ENCODE results near the gene CD163. TPM values are rescaled to one million over a fixed set of nuclear protein-coding genes. Genes with fewer than 3 reads are reported as not detected.
"Not testable (repeated sequence)": the region's sequence is repeated elsewhere in the genome, so short reads cannot be mapped to it uniquely, and the experiment has no call there.

CD163 gene
- total RNA-seq, 1 experiment from 2014 or later, result 0.14 TPM

DNA sequence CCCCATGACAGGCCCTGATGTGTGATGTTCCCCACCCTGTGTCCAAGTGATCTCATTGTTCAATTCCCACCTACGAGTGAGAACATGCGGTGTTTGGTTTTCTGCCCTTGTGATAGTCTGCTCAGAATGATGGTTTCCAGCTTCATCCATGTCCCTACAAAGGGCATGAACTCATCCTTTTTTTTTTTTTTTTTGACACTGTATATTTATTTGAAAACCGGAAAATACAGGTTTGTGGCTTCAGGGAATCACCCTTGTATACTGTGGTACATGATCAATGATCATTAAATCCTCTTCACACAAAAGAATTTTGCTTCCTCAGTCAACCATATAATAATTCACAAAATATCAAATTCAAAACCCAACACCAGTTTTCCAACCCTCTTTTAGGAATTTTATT is 66.1 kb downstream of the CD163 start:
- H3K27me3 ChIP-seq (ENCODE audit: control insufficient read depth, insufficient read depth, low read length); H3K4me3 ChIP-seq (ENCODE audit: insufficient read depth, low read depth, low read length); DNase-seq; H3K36me3 ChIP-seq (replicated peaks; ENCODE audit: control insufficient read depth, insufficient read depth, low read length): not testable (repeated sequence)

GRCh38 chr12:7434670-7435069 is 68.9 kb downstream of the CD163 start:
- H3K4me3 ChIP-seq (ENCODE audit: insufficient read depth, low read depth, low read length), result no peak overlapping the region
- DNase-seq, result no peak
- H3K27me3 ChIP-seq (ENCODE audit: control insufficient read depth, insufficient read depth, low read length), result peaks cover 2% of the 10 kb centered on the region
- H3K36me3 ChIP-seq (replicated peaks; ENCODE audit: control insufficient read depth, insufficient read depth, low read length), result no peaks in the 10 kb centered on the region

- no peaks in the 10 kb centered on the region for H3K27me3 ChIP-seq (ENCODE audit: control insufficient read depth, insufficient read depth, low read length)
- no peak for DNase-seq
- no peak overlapping the region for H3K4me3 ChIP-seq (ENCODE audit: insufficient read depth, low read depth, low read length)
- H3K36me3 ChIP-seq (replicated peaks; ENCODE audit: control insufficient read depth, insufficient read depth, low read length), result no peaks in the 10 kb centered on the region
These were observed 70.2 kb downstream of the CD163 start for GRCh38 chr12:7433276-7433822.

DNA sequence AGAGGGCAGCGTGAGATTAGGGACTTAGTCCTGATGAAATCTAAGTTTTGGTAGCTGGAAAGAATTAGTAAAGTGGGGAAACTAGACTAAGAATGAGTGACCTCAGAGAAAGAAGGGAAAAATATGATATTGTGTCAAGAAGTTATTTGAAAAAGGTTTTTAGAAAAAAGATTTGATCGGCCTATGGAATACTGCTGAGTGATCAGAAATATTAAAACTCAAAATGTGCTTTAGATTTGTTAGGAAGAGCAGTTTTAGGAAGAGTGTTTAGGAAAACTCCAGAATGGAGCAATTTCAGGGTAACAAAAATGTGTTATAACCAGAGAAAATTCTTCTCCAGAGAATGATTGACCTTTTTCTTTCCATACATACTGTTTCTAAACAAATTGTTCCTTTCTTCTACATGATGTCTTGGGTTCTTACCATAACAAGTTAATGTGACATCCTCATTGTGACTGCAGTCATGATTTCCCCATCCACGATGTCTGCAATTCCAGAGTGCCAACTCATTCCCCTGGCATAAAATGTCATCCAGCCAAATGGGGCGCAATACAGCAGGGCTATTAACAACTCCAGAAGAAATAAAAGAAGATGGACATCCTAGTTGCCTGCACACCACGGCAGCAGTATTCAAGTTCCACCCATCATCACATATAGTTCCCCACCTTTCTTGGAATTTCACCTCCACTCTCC is 71.4 kb downstream of the CD163 start:
- H3K36me3 ChIP-seq (replicated peaks; ENCODE audit: control insufficient read depth, insufficient read depth, low read length), result no peaks in the 10 kb centered on the region
- no peak for DNase-seq
- H3K4me3 ChIP-seq (ENCODE audit: insufficient read depth, low read depth, low read length), result no peak overlapping the region
- H3K27me3 ChIP-seq (ENCODE audit: control insufficient read depth, insufficient read depth, low read length), result no peaks in the 10 kb centered on the region

Other genes with a start within 250 kb of the CD163 start
- gene ACSM4, start 199.7 kb downstream of the CD163 start, total RNA-seq (2014; rRNA removed; shearing (Covaris generic)), result 1.9 and 10.9 TPM in 2 replicates
- 0.17 and 0.22 TPM in 2 replicates for gene CD163L1, start 59.6 kb downstream of the CD163 start, total RNA-seq (2014; rRNA removed; shearing (Covaris generic))
- gene APOBEC1, start 162.1 kb upstream of the CD163 start, total RNA-seq (2014; rRNA removed; shearing (Covaris generic)), result not detected in 2 replicates
- gene GDF3, start 192.0 kb upstream of the CD163 start, total RNA-seq (2014; rRNA removed; shearing (Covaris generic)), result 144 and 172 TPM in 2 replicates
- 3.0 and 3.4 TPM in 2 replicates for gene DPPA3, start 207.7 kb upstream of the CD163 start, total RNA-seq (2014; rRNA removed; shearing (Covaris generic))
- 0.17 TPM in 1 of 2 replicates, not detected in the other for gene CLEC4C, start 243.6 kb upstream of the CD163 start, total RNA-seq (2014; rRNA removed; shearing (Covaris generic))

Data from H7 (cell line).